RWPE2 (cell line): ENCODE results near the gene ERBB4.

ENCODE experiments used
- ATAC-seq: fragments of 200-7000 bp; cut with Tn5 transposase; 3 replicates; pipeline ENCODE4 v1.9.1; 2021; ENCODE audit warnings: low read depth
- DNase-seq: peaks from one replicate; pipeline ENCODE4 v3.0.0-alpha.2; 2020; ENCODE audit warnings: low spot score
- H3K27ac ChIP-seq: fragments of 450-650 bp; 2 replicates; pipeline ENCODE4 v1.5.1; 2017; ENCODE audit warnings: mild to moderate bottlenecking; ENCODE audit not compliant: poor library complexity, severe bottlenecking
- H3K27me3 ChIP-seq: fragments of 250-450 bp; sonication (Bioruptor Pico); 2 replicates; pipeline ENCODE4 v1.5.1; 2021; ENCODE audit warnings: mild to moderate bottlenecking, moderate library complexity; ENCODE audit not compliant: insufficient read depth, poor library complexity, severe bottlenecking
- H3K36me3 ChIP-seq: fragments of 250-450 bp; sonication (Bioruptor Pico); 2 replicates; pipeline ENCODE4 v1.5.1; 2020; ENCODE audit warnings: low read depth, mild to moderate bottlenecking, moderate library complexity
- H3K4me1 ChIP-seq: fragments of 250-450 bp; sonication (Bioruptor Pico); 2 replicates; pipeline ENCODE4 v1.5.1; 2021; ENCODE audit warnings: mild to moderate bottlenecking, moderate library complexity; ENCODE audit not compliant: insufficient read depth, poor library complexity, severe bottlenecking
- H3K4me3 ChIP-seq: fragments of 250-450 bp; sonication (Bioruptor Pico); 2 replicates; pipeline ENCODE4 v1.5.1; 2021; ENCODE audit warnings: mild to moderate bottlenecking, moderate library complexity; ENCODE audit not compliant: severe bottlenecking
- H3K9me3 ChIP-seq: fragments of 250-450 bp; sonication (Bioruptor Pico); 2 replicates; pipeline ENCODE4 v1.5.1; 2021; ENCODE audit warnings: mild to moderate bottlenecking, moderate library complexity; ENCODE audit not compliant: severe bottlenecking
- TF ChIP-seq, protein P1 (sequence below): fragments of 450-650 bp; IDR thresholded peaks from one replicate; pipeline ENCODE4 v1.5.1; 2017; ENCODE audit warnings: mild to moderate bottlenecking, moderate library complexity; ENCODE audit not compliant: poor library complexity, severe bottlenecking

The ERBB4 gene

DNA sequence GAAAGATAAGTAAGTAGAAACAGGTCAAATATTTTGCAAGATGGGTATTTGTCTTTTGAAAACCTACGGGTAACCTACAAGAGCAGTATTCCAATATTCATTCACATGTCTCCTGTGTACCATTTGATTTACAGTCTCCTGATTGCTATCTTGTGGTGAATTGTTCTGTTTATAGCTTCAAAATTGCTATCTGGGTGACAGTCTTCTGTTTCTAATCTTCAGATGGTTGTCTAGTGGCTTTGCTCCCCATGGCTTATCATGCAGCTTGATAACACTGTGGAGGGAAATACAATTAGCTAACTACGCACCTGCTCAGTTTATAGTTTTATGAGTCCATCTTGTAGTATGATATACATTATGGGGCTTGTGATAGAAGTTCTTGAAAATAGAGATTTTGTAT, 1165.4 kb downstream of the ERBB4 start:
- Histone ChIP-seq H3K4me1 (no peaks in the 10 kb centered on the region), H3K4me3 (no peak overlapping the region), H3K27me3 (no peaks in the 10 kb centered on the region), H3K9me3 (no peaks in the 10 kb centered on the region), H3K36me3 (no peaks in the 10 kb centered on the region), H3K27ac (no peak overlapping the region)
- TF ChIP-seq, protein P1, sequence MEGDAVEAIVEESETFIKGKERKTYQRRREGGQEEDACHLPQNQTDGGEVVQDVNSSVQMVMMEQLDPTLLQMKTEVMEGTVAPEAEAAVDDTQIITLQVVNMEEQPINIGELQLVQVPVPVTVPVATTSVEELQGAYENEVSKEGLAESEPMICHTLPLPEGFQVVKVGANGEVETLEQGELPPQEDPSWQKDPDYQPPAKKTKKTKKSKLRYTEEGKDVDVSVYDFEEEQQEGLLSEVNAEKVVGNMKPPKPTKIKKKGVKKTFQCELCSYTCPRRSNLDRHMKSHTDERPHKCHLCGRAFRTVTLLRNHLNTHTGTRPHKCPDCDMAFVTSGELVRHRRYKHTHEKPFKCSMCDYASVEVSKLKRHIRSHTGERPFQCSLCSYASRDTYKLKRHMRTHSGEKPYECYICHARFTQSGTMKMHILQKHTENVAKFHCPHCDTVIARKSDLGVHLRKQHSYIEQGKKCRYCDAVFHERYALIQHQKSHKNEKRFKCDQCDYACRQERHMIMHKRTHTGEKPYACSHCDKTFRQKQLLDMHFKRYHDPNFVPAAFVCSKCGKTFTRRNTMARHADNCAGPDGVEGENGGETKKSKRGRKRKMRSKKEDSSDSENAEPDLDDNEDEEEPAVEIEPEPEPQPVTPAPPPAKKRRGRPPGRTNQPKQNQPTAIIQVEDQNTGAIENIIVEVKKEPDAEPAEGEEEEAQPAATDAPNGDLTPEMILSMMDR = no peak
- DNase-seq (no peak), ATAC-seq (no peak)

DNA sequence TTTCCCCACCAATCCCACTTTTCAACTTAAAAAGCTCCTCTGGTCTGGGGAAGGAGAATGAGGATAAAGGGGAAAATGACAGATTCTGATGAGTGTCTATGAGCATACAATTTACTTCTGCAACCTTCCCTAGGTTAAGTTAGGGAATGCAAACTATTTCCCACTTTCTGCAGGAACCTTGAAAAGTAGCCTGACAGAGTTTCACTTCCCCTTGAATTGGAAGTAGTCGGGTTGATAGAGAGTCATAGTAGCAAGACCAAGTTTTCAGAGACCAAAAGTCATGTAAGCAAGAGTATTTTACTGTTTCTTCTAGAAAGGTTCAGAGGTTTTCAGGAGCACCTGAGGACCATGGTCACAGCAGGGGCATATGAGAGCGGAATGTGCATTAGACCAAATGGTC, 1167.1 kb downstream of the ERBB4 start:
- Histone ChIP-seq H3K9me3 (no peaks in the 10 kb centered on the region), H3K27ac (no peak overlapping the region), H3K27me3 (no peaks in the 10 kb centered on the region), H3K36me3 (no peaks in the 10 kb centered on the region), H3K4me3 (no peak overlapping the region), H3K4me1 (peaks cover 8% of the 10 kb centered on the region)
- TF ChIP-seq, protein P1 = no peak
- DNase-seq = no peak
- ATAC-seq = no peak

DNA sequence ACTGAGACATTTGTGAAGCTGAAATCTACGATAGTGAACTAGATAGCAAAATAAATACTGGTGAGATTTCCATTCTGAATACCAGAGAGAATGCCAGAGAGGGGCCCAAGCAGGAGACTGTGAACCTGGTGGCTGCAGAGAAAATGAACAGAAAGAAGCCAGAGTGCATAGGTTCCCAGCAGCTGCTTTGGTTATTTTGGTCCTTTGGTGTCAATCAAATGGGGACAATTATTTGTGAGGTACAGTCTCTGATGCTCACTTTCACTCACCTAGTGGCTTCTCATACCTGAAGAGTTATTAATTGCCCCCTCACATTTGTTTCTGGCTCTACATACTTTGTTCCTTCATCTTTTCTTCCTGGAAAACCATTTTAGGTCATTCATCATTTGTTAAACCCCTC, 1170.1 kb downstream of the ERBB4 start:
- TF ChIP-seq, protein P1 = no peak
- H3K9me3 ChIP-seq = no peaks in the 10 kb centered on the region
- no peaks in the 10 kb centered on the region for H3K36me3 ChIP-seq
- ATAC-seq (no peak), DNase-seq (no peak)
- no peaks in the 10 kb centered on the region for H3K27me3 ChIP-seq
- no peak overlapping the region for H3K4me3 ChIP-seq
- H3K4me1 ChIP-seq = peaks cover 8% of the 10 kb centered on the region
- no peak overlapping the region for H3K27ac ChIP-seq

DNA sequence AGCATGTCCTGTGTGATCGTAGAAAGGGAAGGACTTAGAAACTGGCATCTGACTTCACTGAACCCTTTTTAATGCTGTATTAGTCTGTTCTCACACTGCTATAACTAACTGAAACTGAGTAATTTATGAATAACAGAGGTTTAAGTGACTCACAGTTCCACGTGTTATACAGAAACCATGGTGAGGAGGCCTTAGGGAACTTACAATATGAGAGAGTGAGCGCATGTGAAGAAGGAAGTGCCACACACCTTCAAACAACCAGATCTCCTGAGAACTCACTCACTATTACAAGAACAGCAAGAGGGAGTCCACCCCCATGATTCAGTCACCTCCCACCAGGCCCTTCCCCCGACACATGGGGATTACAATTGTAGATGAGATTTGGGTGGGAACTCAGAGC, 1170.9 kb downstream of the ERBB4 start:
- Histone ChIP-seq H3K27me3 (no peaks in the 10 kb centered on the region), H3K4me3 (no peak overlapping the region)
- TF ChIP-seq, protein P1 = no peak

DNA sequence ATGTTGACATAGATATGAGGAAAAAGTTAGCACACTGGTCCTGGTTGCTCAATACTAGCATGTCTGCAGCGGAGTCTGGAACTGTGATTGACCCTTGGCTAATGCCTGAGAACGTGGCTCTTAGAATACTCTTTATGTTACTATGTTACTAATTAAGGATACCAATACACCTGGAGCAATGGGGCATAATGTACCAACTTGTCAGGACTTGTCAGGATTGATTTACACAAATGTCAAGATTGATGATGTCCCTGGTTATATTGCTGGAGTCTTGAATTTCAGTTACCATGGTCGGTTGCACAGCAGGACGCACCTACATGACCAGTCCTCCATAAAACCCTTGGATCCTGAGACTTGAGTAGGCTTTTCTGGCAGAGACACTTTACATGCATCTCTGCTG, 1171.3 kb downstream of the ERBB4 start:
- DNase-seq (no peak), ATAC-seq (peak; percentile 62)
- no peak overlapping the region for H3K4me3 ChIP-seq
- H3K27ac ChIP-seq = peak overlapping the region; percentile 28
- H3K4me1 ChIP-seq = peaks cover 8% of the 10 kb centered on the region
- TF ChIP-seq, protein P1 = no peak
- H3K36me3 ChIP-seq = no peaks in the 10 kb centered on the region
- no peaks in the 10 kb centered on the region for H3K27me3 ChIP-seq
- no peaks in the 10 kb centered on the region for H3K9me3 ChIP-seq

More for the DNA sequence above, 1170.9 kb downstream of the ERBB4 start:
- no peak for DNase-seq
- H3K4me1 ChIP-seq = peaks cover 8% of the 10 kb centered on the region
- H3K9me3 ChIP-seq = no peaks in the 10 kb centered on the region
- H3K36me3 ChIP-seq = no peaks in the 10 kb centered on the region
- peak; percentile 97 for ATAC-seq
- peak overlapping the region; percentile 28 for H3K27ac ChIP-seq
